Adrenal gland (tissue), 12 donors: ENCODE data around the gene KRTDAP. TPM values are rescaled to one million over a fixed set of nuclear protein-coding genes. Genes with fewer than 3 reads are reported as not detected.
A peak's percentile ranks its signal among the peaks of the same experiment; 100 is the strongest.
"Not testable (repeated sequence)": the region's sequence is repeated elsewhere in the genome, so short reads cannot be mapped to it uniquely, and the experiment has no call there.

Experiments used
- DNase-seq, 7 donors: peaks; one replicate each; pipeline ENCODE4 v3.0.0-alpha.2; 2019 to 2020
- H3K27ac ChIP-seq, 5 donors: fragments of 200-600 bp; sonication (generic) in 4 of 5; 1 replicate in 3 of 5; 2 replicates in 2 of 5; pipeline versions ENCODE4 v1.5.1 to v1.8.0; 2016 to 2020; ENCODE audit warnings: mild to moderate bottlenecking in 1 of 5
- H3K27me3 ChIP-seq: fragments of 200-600 bp; 2 replicates; pipeline ENCODE4 v1.8.0; 2021
- H3K36me3 ChIP-seq, 2 donors: fragments of 200-600 bp; replicated peaks in 1 of 2; 1 replicate in 1 of 2; 2 replicates in 1 of 2; pipeline versions ENCODE4 v1.5.1 to v1.8.0; 2018 to 2022
- H3K4me1 ChIP-seq, 2 donors: fragments of 200-600 bp; replicated peaks in 1 of 2; 1 replicate in 1 of 2; 2 replicates in 1 of 2; pipeline versions ENCODE4 v1.5.1 to v1.8.0; 2018 to 2021
- H3K4me3 ChIP-seq, 4 donors: fragments of 200-600 bp; sonication (generic) in 3 of 4; one replicate each; pipeline ENCODE4 v1.5.1; 2016 to 2018
- H3K9me3 ChIP-seq, 3 donors: fragments of 200-600 bp; sonication (generic) in 1 of 3; replicated peaks in 1 of 3; 1 replicate in 2 of 3; 2 replicates in 1 of 3; pipeline versions ENCODE4 v1.5.1 to v1.8.0; 2016 to 2021
- POLR2A ChIP-seq, 2 donors: fragments of 450-650 bp; IDR thresholded peaks; one replicate each; pipeline ENCODE4 v1.6.1; 2017; ENCODE audit warnings: antibody characterized with exemption in 2 of 2, mild to moderate bottlenecking in 2 of 2, moderate library complexity in 1 of 2
- WGBS, 4 donors: extraction: QIAGEN DNeasy Blood & Tissue Kit in 2 of 4; methylation state at CpG; one replicate each; pipeline versions ENCODE4 v1.1.5 to v1.1.7; 2013 to 2017; 5-methylcytosine and 5-hydroxymethylcytosine counted together
- intact Hi-C, 2 donors: fragments of 100-400 bp; cut with DNase I; formaldehyde crosslinking; loops; one replicate each; pipeline versions ENCODE4 v1.14.1 to v1.15.0; 2022 to 2023
- polyA plus RNA-seq, 3 donors: library from polyadenylated mRNA; stranded (reverse); fragments of 200-250 nt in 2 of 3; fragments of 350-450 nt in 1 of 3; fragmentation: Illumina TruSeq in 1 of 3; extraction: RNeasy Lipid Tissue Mini Kit (QIAGEN cat#74804) in 1 of 3; gene quantifications; one replicate each; pipeline ENCODE4 v1.2.3, GENCODE V29; 2013 to 2014
- total RNA-seq, 9 donors: library from RNA; depleted of rRNA in 4 of 9; stranded (reverse); fragments of >200 nt in 4 of 9; fragments of 120-200 nt in 1 of 9; fragmentation: NEBNext Ultra II Directional in 1 of 9; extraction: Animal tissue kit (Norgen Biotek cat#: 25700) in 1 of 9; gene quantifications; one replicate each; pipeline versions ENCODE4 v1.1.0 to v1.2.4, GENCODE V29; 2013 to 2023
- TF ChIP-seq, protein P1 (sequence below), 6 experiments: fragments of 450-650 bp in 4 of 6; fragments of 200-600 bp in 2 of 6; sonication (generic) in 1 of 6; IDR thresholded peaks; 1 replicate in 5 of 6; 2 replicates in 1 of 6; pipeline versions ENCODE4 v1.5.1 to v1.8.0; 2016 to 2021; ENCODE audit warnings: antibody characterized with exemption in 6 of 6, mild to moderate bottlenecking in 2 of 6, moderate library complexity in 1 of 6
- donor health status: healthy with polysubstance abuse.
- donor health status: Bipolar disorder and iron deficiency.
- donor health status: DM: yes; HTN: yes; CAD: no.
- donor health status: DM: no; HTN: no; CAD: no.
- donor health status: DM: no; HTN: no; CAD: no.
- donor health status: DM: yes; HTN: yes; CAD: no.

Gene KRTDAP
- total and polyA plus RNA-seq, 12 donors, result not detected

DNA sequence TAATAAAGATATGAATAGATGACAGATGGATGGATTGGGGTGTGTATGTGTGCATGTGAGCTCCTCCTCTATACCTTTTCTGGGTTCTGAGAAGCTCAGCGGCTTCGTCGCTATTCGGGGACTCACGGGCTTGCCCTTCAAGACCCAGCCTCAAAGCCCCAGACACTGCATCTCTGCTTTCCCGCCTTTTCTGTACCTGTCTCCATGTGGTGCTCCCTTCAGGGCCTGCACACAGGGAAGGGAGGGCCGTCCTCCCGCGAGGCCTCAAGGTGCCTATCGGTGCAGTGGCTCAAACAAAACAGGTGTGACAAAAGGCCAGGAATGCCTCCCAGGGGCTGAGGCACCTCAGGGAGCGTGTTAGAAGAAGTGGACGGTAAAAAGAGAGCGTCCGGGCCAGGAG is 16.2 kb downstream of the KRTDAP start:
- Histone ChIP-seq H3K9me3 (no peaks in the 10 kb centered on the region), H3K36me3 (no peaks in the 10 kb centered on the region), H3K27ac (no peak overlapping the region), H3K4me1 (no peaks in the 10 kb centered on the region), H3K4me3 (no peak overlapping the region), H3K27me3 (no peaks in the 10 kb centered on the region)
- intact Hi-C loops, result loop anchor here in 1 of 2 donors (5.0 kb wide), 1 partner anchor 122 kb away; no protein-coding TSS in a partner anchor
- TF ChIP-seq, protein P1, sequence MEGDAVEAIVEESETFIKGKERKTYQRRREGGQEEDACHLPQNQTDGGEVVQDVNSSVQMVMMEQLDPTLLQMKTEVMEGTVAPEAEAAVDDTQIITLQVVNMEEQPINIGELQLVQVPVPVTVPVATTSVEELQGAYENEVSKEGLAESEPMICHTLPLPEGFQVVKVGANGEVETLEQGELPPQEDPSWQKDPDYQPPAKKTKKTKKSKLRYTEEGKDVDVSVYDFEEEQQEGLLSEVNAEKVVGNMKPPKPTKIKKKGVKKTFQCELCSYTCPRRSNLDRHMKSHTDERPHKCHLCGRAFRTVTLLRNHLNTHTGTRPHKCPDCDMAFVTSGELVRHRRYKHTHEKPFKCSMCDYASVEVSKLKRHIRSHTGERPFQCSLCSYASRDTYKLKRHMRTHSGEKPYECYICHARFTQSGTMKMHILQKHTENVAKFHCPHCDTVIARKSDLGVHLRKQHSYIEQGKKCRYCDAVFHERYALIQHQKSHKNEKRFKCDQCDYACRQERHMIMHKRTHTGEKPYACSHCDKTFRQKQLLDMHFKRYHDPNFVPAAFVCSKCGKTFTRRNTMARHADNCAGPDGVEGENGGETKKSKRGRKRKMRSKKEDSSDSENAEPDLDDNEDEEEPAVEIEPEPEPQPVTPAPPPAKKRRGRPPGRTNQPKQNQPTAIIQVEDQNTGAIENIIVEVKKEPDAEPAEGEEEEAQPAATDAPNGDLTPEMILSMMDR (IDR thresholded peaks at IDR 0.05), result no peak
- TF ChIP-seq POLR2A (IDR thresholded peaks at IDR 0.05), result no peak
- WGBS, 4 donors, result 88 to 94% (median 90%) methylated on average over 11 to 14 of the region's 14 CpGs
- no peak for DNase-seq

DNA sequence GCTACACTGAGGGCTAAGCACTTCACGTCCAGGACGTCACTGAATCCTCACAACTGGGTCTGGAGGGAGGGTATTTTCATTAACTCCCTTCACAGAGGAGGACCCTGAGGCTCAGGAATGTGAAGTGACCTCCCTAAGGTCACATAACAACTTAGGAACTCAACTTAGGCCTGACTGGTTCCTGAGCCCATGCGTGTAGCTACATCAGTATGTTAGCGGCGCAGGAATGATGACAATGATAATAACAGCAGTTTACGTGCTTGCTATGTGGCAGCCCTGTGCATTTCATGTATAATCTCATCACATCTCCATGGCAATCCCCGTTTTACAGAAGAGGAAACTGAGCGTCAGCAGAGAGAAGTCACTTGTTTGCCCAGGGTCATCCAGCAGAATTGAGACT is 18.3 kb downstream of the KRTDAP start:
- Histone ChIP-seq H3K27me3 (no peaks in the 10 kb centered on the region), H3K9me3 (no peaks in the 10 kb centered on the region), H3K27ac (no peak overlapping the region), H3K4me1 (no peaks in the 10 kb centered on the region), H3K4me3 (no peak overlapping the region), H3K36me3 (no peaks in the 10 kb centered on the region)
- DNase-seq, result no peak
- 82 to 92% (median 87%) methylated on average over 8 of the region's 8 CpGs for WGBS, 4 donors
- intact Hi-C loops, result loop anchor here in 1 of 2 donors (5.0 kb wide), 1 partner anchor 120 kb away; no protein-coding TSS in a partner anchor
- no peak for TF ChIP-seq POLR2A (IDR thresholded peaks at IDR 0.05)
- TF ChIP-seq, protein P1 (IDR thresholded peaks at IDR 0.05), result no peak

DNA sequence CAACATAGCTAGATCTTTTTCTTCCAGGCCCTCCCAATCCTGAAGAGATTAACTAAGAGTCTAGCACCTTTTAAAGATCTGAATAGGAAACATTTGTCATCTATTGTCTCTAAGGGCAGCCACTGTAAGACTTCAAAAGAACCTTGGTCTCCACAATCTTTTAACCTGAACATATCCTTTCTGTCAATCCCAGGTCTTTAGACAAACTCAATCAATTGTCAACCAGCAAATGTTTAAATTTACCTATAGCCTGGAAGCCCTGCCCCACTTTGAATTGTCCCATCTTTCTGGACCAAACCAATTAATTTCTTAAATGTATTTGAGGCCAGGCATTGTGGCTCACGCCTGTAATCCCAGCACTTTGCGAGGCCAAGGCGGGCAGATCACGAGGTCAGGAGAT is 19.2 kb downstream of the KRTDAP start:
- H3K27ac ChIP-seq, H3K4me1 ChIP-seq, H3K27me3 ChIP-seq, H3K36me3 ChIP-seq, H3K4me3 ChIP-seq, H3K9me3 ChIP-seq, DNase-seq: not testable (repeated sequence)
- intact Hi-C loops, result loop anchor here in 1 of 2 donors (5.0 kb wide), 1 partner anchor 119 kb away; no protein-coding TSS in a partner anchor
- WGBS, 4 donors, result 90 to 96% (median 93%) methylated on average over 4 of the region's 4 CpGs

DNA sequence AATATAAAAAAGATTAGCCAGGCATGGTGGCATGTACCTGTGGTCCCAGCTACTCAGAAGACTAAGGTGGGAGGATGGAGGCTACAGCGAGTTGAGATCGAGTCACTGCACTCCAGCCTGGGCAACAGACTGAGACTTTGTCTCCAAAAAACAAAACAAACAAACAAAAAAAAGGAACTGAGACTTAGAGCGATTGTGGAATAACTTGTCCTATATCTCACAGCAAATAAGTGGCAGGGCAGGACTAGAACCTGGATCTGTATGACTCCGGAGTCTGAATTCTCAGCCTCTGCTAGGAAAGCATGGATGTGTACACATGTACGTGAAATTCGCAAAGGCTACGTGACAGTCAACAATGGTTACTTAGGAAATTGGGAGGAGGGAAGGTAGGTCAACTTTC is 20.1 kb downstream of the KRTDAP start:
- Histone ChIP-seq H3K4me1 (no peaks in the 10 kb centered on the region), H3K36me3 (no peaks in the 10 kb centered on the region), H3K4me3 (no peak overlapping the region), H3K27me3 (no peaks in the 10 kb centered on the region), H3K27ac (no peak overlapping the region), H3K9me3 (no peaks in the 10 kb centered on the region)
- intact Hi-C loops, result loop anchor here in 1 of 2 donors (5.0 kb wide), 1 partner anchor 118 kb away; no protein-coding TSS in a partner anchor
- DNase-seq, result no peak
- TF ChIP-seq, protein P1 (IDR thresholded peaks at IDR 0.05), result no peak
- TF ChIP-seq POLR2A (IDR thresholded peaks at IDR 0.05), result no peak
- 79 to 85% (median 81%) methylated on average over 7 of the region's 7 CpGs for WGBS, 4 donors

DNA sequence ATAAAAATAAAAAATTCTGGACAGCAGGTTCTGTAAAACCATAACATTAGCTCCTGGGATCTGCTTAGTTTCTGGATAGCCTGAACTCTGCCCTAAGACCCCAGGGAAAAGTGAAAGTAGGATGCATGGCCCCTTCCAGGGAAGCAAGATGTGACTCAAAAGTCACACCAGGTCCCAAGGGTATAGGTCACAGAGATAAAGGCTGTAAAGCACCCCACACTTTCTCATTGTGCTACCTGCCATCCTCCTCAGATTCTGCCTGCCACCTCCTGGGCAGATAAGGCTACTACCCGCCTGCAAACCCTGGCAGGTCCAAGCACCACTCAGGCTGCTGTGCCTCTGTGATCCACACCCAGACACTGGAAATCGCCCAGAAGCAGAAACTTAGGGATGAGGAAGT is 21.6 kb downstream of the KRTDAP start:
- H3K4me3 ChIP-seq, result no peak overlapping the region
- H3K27me3 ChIP-seq, result no peaks in the 10 kb centered on the region
- no peak for TF ChIP-seq POLR2A (IDR thresholded peaks at IDR 0.05)
- TF ChIP-seq, protein P1 (IDR thresholded peaks at IDR 0.05), result peak; percentile 60 to 84 (median 75)
- no peaks in the 10 kb centered on the region for H3K36me3 ChIP-seq
- H3K9me3 ChIP-seq, result no peaks in the 10 kb centered on the region
- WGBS, 4 donors, result 6 to 28% (median 13%) methylated on average over 2 of the region's 2 CpGs
- intact Hi-C loops, result loop anchor here in 1 of 2 donors (2.0 to 10.0 kb wide), 2 partner anchors 116 to 194 kb away; no protein-coding TSS in a partner anchor
- no peaks in the 10 kb centered on the region for H3K4me1 ChIP-seq
- peak; percentile 53 to 81 (median 66) for DNase-seq
- no peak overlapping the region for H3K27ac ChIP-seq
